ENCODE data around the gene ALDH1L2. TPM values are rescaled to one million over a fixed set of nuclear protein-coding genes. Genes with fewer than 3 reads are reported as not detected.

Gene ALDH1L2
- polyA plus RNA-seq, 2 of the 4 experiments (the other 2 are of a cell fraction) = 2.4 to 28.1 TPM

DNA sequence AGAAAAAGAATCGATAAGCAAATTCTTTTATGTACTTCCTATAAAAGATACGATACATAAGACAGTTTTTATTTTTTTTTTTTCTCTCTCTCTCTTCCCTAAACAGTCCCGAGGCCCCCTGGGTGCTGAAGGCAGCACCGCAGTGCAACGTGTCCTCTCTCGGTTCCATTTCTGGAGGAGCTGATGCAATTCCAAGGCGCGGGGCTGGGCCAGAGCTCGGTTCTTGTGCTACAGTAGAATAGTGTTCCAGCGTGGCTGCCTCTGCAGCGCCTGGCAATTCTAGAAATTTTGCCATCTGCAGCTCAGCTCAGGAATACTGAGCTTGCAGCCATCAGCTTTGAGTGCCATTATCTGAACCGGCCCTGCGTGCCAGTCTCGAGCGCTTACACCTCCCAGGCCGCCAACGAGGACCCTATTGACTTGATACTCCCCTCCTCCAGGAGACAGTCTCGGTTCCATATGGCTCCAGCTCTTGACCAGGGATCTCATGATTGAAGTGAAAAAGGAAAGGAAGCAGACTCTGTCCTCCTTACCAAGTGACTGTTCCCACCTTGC lies 630 bp downstream of the ALDH1L2 start:
- DNase-seq (ENCODE audit: low read depth in 1 of 2, low spot score in 1 of 2) = peak; percentile 36 to 58
- Histone ChIP-seq H3K4me3 (peak overlapping the region; percentile 64), H3K4me2 (peak overlapping the region; percentile 88), H3K4me1 (peaks cover 6% of the 10 kb centered on the region; the same call in 1 of the 3 replicates), H3K27ac (peak overlapping the region; percentile 77 to 89), H3K9me3 (peaks cover 3% of the 10 kb centered on the region; the same call in 2 of the 3 replicates)
- WGBS (ENCODE audit: missing lambda C conversion rate) = 51% methylated on average over 18 of the region's 18 CpGs
- CTCF ChIA-PET = interaction anchor here (0.5 to 2.2 kb wide), 6 partner anchors 14 to 211 kb away, joined by 3 to 7 read pairs (median 4); no protein-coding TSS in a partner anchor
- TF ChIP-seq RAD21 (conservative IDR thresholded peaks at IDR 0.05 in 1 of 2, IDR thresholded peaks at IDR 0.05 in 1 of 2) (no peak), CEBPB (IDR thresholded peaks at IDR 0.05) (0 out of 4 replicates have a peak, but pooled peaks of 1 of the 2 experiments have one; percentile 18), MAX (IDR thresholded peaks at IDR 0.05) (peak; percentile 24; the same call in 1 of the 2 replicates)
- ATAC-seq = peak; percentile 74 to 75
- FAIRE-seq = no peak
- POLR2A ChIA-PET = interaction anchor here (2.2 kb wide), 1 partner anchor 24 kb away, joined by 18 read pairs; the partner anchor contains the start of gene WASHC4

DNA sequence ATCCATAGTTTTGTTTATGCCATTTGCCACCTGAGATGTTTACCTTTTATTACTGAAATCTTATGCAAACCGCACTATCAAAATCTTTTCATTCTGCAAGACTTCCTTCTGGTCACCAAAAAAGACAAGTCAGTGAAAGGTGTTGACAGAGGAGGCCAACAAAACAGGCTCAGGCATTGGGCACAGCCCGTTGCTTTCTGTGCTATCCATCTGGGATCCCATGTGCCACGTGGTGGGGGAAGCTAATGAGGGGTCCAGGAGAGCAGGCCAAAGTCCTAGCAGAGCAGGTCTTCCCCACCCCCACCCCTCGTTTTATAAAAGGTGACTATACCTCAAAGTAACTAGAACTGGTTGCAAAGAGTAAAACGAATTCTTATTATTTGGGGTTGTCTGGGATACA lies 1.2 kb downstream of the ALDH1L2 start:
- Histone ChIP-seq H3K27ac (peak overlapping the region; percentile 77 to 89), H3K4me2 (peak overlapping the region; percentile 88), H3K9me3 (peaks cover 3% of the 10 kb centered on the region; the same call in 2 of the 3 replicates), H3K4me3 (peak overlapping the region; percentile 64), H3K4me1 (peaks cover 6% of the 10 kb centered on the region; the same call in 1 of the 3 replicates)
- CTCF ChIA-PET = interaction anchor here (0.6 to 2.2 kb wide), 6 partner anchors 13 to 1116 kb away, joined by 3 to 7 read pairs (median 4); no protein-coding TSS in a partner anchor
- FAIRE-seq = no peak
- TF ChIP-seq EP300 (IDR thresholded peaks at IDR 0.05) = no peak
- TF ChIP-seq, protein P1, sequence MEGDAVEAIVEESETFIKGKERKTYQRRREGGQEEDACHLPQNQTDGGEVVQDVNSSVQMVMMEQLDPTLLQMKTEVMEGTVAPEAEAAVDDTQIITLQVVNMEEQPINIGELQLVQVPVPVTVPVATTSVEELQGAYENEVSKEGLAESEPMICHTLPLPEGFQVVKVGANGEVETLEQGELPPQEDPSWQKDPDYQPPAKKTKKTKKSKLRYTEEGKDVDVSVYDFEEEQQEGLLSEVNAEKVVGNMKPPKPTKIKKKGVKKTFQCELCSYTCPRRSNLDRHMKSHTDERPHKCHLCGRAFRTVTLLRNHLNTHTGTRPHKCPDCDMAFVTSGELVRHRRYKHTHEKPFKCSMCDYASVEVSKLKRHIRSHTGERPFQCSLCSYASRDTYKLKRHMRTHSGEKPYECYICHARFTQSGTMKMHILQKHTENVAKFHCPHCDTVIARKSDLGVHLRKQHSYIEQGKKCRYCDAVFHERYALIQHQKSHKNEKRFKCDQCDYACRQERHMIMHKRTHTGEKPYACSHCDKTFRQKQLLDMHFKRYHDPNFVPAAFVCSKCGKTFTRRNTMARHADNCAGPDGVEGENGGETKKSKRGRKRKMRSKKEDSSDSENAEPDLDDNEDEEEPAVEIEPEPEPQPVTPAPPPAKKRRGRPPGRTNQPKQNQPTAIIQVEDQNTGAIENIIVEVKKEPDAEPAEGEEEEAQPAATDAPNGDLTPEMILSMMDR (IDR thresholded peaks at IDR 0.05) = no peak
- no peak for TF ChIP-seq HEYL (CRISPR knock-in tag; IDR thresholded peaks at IDR 0.05)
- TF ChIP-seq ZC3H11A (IDR thresholded peaks at IDR 0.05) = no peak
- TF ChIP-seq SREBF2 (IDR thresholded peaks at IDR 0.05) = no peak
- TF ChIP-seq MAFK (IDR thresholded peaks at IDR 0.05; ENCODE audit: partially characterized antibody) = no peak
- no peak for TF ChIP-seq CHD2 (IDR thresholded peaks at IDR 0.05; ENCODE audit: low read length, partially characterized antibody)
- no peak for TF ChIP-seq SMC3 (IDR thresholded peaks at IDR 0.05)
- no peak for TF ChIP-seq TFCP2L1 (CRISPR knock-in tag; IDR thresholded peaks at IDR 0.05)
- no peak for TF ChIP-seq POLR2A (IDR thresholded peaks at IDR 0.05; ENCODE audit: low read length)
- no peak for TF ChIP-seq FOSL2 (IDR thresholded peaks at IDR 0.05)
- no peak for TF ChIP-seq FOSL2 (CRISPR knock-in tag; IDR thresholded peaks at IDR 0.05)
- no peak for TF ChIP-seq E2F6 (IDR thresholded peaks at IDR 0.05; ENCODE audit: borderline replicate concordance, low read depth)
- TF ChIP-seq POLR2AphosphoS2 (conservative IDR thresholded peaks at IDR 0.05; ENCODE audit: low read length) = no peak
- TF ChIP-seq NR3C1 (IDR thresholded peaks at IDR 0.05) = no peak
- 70% methylated on average over 5 of the region's 5 CpGs for WGBS (ENCODE audit: missing lambda C conversion rate)
- no peak for DNase-seq (ENCODE audit: low read depth in 1 of 2, low spot score in 1 of 2)
- ATAC-seq = no peak
- POLR2A ChIA-PET = interaction anchor here (2.2 kb wide), 1 partner anchor 25 kb away, joined by 18 read pairs; the partner anchor contains the start of gene WASHC4

GRCh38 chr12:105078712-105079570 lies 5.3 kb downstream of the ALDH1L2 start:
- Histone ChIP-seq H3K27ac (no peak overlapping the region), H3K4me2 (no peak overlapping the region), H3K4me1 (peaks cover 6% of the 10 kb centered on the region; the same call in 1 of the 3 replicates), H3K4me3 (no peak overlapping the region), H3K9me3 (no peaks in the 10 kb centered on the region)
- FAIRE-seq (no peak), DNase-seq (ENCODE audit: low read depth in 1 of 2, low spot score in 1 of 2) (no peak), ATAC-seq (no peak)
- ChIA-PET CTCF (interaction anchor here (0.6 to 1.1 kb wide), 4 partner anchors 23 to 936 kb away, joined by 3 to 4 read pairs (median 3); no protein-coding TSS in a partner anchor), POLR2A (no interaction called here)
- WGBS (ENCODE audit: missing lambda C conversion rate) = 79% methylated on average over 11 of the region's 11 CpGs
- peak; percentile 19 to 39; a peak in 2 of 4 replicates for TF ChIP-seq CEBPB (IDR thresholded peaks at IDR 0.05)
- TF ChIP-seq KDM5A (IDR thresholded peaks at IDR 0.05) = no peak
